Stimulated activated CD8-positive, alpha-beta memory T cell treated with anti-CD3 and anti-CD28 coated beads, Interleukin-12 subunit alpha, Interleukin-12 subunit beta, amount 100 ng/mL, for 24 hours (primary cell): Measurements from ENCODE around the gene SNTB2.

Experiments
- DNase-seq: peaks from one replicate; pipeline ENCODE4 v3.0.0-alpha.2; 2020; ENCODE audit errors: extremely low read depth

SNTB2 gene

GRCh38 chr16:69340095-69340644 lies 153.2 kb downstream of the SNTB2 start:
- DNase-seq = no peak

- no peak for DNase-seq
These were observed 157.2 kb downstream of the SNTB2 start for GRCh38 chr16:69344171-69344570.

- DNase-seq = no peak
These were observed 159.0 kb downstream of the SNTB2 start for GRCh38 chr16:69345923-69346322.

GRCh38 chr16:69346683-69347082 lies 159.7 kb downstream of the SNTB2 start:
- no peak for DNase-seq

- DNase-seq = no peak
These were observed 161.3 kb downstream of the SNTB2 start for GRCh38 chr16:69348222-69348621.

- no peak for DNase-seq
These were observed 162.6 kb downstream of the SNTB2 start for GRCh38 chr16:69349536-69349935.

- DNase-seq = no peak
These were observed 163.7 kb downstream of the SNTB2 start for GRCh38 chr16:69350536-69351133.

- DNase-seq = no peak
These were observed 164.5 kb downstream of the SNTB2 start, which contains the start of gene TMED6 for GRCh38 chr16:69351309-69352027. Gene TMED6 (minus strand): TSS chr16:69351786. CDS start chr16:69351753, 33 bp downstream.
